AG04449 (cell line): Measurements from ENCODE around the gene PCBP3.
"Not testable (repeated sequence)": the region's sequence is repeated elsewhere in the genome, so short reads cannot be mapped to it uniquely, and the experiment has no call there.

Experiments
- CTCF ChIA-PET: fragments of 350-600 bp; formaldehyde crosslinking; extraction: SDS; loops from one replicate; lab custom pipeline; 2021; ENCODE audit warnings: antibody characterized with exemption; lab: Yijun Ruan, JAX
- POLR2A ChIA-PET: fragments of 400-600, 350-600 bp; formaldehyde crosslinking; extraction: SDS; loops from one replicate; lab custom pipeline; 2020; ENCODE audit warnings: antibody characterized with exemption, inconsistent platforms; lab: Yijun Ruan, JAX
- DNase-seq: peaks from one replicate; pipeline ENCODE4 v3.0.0-alpha.2; 2010; ENCODE audit warnings: low read depth, low spot score
- H3K4me3 ChIP-seq: 2 replicates; pipeline ENCODE4 v1.5.1; 2011; ENCODE audit warnings: low read depth, mild to moderate bottlenecking, control low read depth, low read length
- TF ChIP-seq, protein P1 (sequence below): IDR thresholded peaks from one replicate; pipeline ENCODE4 v1.5.1; 2011; ENCODE audit warnings: mild to moderate bottlenecking, moderate library complexity, low read length, control low read depth, inconsistent platforms; ENCODE audit not compliant: insufficient read depth; ENCODE audit errors: missing control alignments

The PCBP3 gene

DNA sequence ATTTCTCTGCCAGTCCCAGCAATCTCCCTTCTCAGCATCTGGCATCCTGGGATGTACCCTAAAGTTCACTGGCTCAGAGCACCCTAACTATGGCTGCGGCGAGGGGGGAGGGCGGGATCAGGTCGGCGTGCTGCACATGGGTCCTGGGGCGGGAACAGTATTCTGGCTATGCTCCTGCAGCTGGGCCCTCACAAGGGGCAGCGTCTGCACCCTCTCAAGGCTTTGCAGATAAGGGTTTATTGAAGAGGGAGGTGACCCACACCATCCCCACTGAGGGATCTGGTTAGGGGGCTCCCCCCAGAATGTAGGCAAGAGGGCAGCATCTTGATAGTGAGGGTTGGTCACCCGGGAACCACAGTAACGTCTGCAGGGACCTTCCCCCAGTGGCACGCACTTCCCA is 44.9 kb upstream of the PCBP3 start:
- DNase-seq: no peak
- POLR2A ChIA-PET: no interaction called here
- H3K4me3 ChIP-seq: no peak overlapping the region
- CTCF ChIA-PET: interaction anchor here (1.5 to 5.7 kb wide), 4 partner anchors 13 to 41 kb away, joined by 3 to 102 read pairs (median 26); no protein-coding TSS in a partner anchor
- TF ChIP-seq, protein P1, sequence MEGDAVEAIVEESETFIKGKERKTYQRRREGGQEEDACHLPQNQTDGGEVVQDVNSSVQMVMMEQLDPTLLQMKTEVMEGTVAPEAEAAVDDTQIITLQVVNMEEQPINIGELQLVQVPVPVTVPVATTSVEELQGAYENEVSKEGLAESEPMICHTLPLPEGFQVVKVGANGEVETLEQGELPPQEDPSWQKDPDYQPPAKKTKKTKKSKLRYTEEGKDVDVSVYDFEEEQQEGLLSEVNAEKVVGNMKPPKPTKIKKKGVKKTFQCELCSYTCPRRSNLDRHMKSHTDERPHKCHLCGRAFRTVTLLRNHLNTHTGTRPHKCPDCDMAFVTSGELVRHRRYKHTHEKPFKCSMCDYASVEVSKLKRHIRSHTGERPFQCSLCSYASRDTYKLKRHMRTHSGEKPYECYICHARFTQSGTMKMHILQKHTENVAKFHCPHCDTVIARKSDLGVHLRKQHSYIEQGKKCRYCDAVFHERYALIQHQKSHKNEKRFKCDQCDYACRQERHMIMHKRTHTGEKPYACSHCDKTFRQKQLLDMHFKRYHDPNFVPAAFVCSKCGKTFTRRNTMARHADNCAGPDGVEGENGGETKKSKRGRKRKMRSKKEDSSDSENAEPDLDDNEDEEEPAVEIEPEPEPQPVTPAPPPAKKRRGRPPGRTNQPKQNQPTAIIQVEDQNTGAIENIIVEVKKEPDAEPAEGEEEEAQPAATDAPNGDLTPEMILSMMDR: no peak

GRCh38 chr21:45599146-45599581 is 44.4 kb upstream of the PCBP3 start:
- H3K4me3 ChIP-seq: no peak overlapping the region
- POLR2A ChIA-PET: no interaction called here
- CTCF ChIA-PET: interaction anchor here (5.2 kb wide), 1 partner anchor 42 kb away, joined by 102 read pairs; no protein-coding TSS in a partner anchor
- no peak for DNase-seq
- TF ChIP-seq, protein P1: no peak

- ChIA-PET CTCF (interaction anchor here (1.6 kb wide), 1 partner anchor 44 kb away, joined by 9 read pairs; no protein-coding TSS in a partner anchor), POLR2A (no interaction called here)
- no peak for DNase-seq
- TF ChIP-seq, protein P1: no peak
- H3K4me3 ChIP-seq: no peak overlapping the region
Observed at GRCh38 chr21:45600248-45600647, 43.3 kb upstream of the PCBP3 start.

DNA sequence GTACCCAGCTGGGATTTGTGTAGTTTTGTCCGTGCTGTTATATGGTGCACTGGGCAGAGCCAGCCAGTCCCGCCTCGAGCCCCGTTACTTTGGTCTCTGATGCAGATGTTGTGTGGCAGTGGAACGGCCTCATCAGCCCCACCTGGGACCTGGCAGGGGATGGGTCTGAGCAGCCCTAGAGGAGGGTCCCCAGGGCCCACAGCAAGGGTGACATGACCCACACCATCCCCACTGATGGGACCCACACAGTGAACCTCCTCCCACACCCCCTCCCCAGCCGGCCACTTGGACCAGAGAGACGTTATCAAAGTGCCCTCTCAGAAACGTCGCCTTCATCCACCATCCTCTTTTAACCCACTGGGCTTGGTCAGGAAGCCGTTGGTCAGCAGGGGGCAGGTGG is 42.0 kb upstream of the PCBP3 start:
- TF ChIP-seq, protein P1: no peak
- POLR2A ChIA-PET: no interaction called here
- DNase-seq: no peak
- CTCF ChIA-PET: interaction anchor here (1.6 kb wide), 1 partner anchor 45 kb away, joined by 9 read pairs; no protein-coding TSS in a partner anchor
- no peak overlapping the region for H3K4me3 ChIP-seq

GRCh38 chr21:45602106-45602505 is 41.4 kb upstream of the PCBP3 start:
- no peak for DNase-seq
- ChIA-PET CTCF (no interaction called here), POLR2A (no interaction called here)
- H3K4me3 ChIP-seq: no peak overlapping the region
- TF ChIP-seq, protein P1: no peak

GRCh38 chr21:45603481-45603880 is 40.0 kb upstream of the PCBP3 start:
- TF ChIP-seq, protein P1: no peak
- H3K4me3 ChIP-seq: no peak overlapping the region
- DNase-seq: no peak
- POLR2A ChIA-PET: no interaction called here
- CTCF ChIA-PET: interaction anchor here (0.8 to 0.9 kb wide), 2 partner anchors 8 to 47 kb away, joined by 3 read pairs; no protein-coding TSS in a partner anchor

DNA sequence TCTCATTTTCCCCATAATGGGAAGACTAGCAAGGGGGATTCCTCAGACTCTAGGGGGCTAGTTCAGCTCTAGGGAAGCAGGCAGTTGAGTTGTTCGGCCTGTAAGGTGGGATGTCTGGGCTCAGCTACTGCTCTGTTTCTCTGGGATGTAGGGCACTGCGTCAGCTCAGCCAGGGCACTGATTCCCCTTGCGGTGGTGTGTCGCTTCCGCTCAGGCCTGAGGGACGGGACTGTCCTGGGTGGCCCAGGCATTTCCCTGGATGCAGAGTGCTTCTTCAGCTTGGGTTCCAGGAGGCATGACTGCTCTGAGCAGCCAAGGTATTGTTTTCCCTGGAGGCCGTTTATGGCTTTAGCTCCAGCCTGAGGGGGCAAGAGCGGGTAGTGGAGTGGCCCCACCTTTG is 38.8 kb upstream of the PCBP3 start:
- CTCF ChIA-PET, H3K4me3 ChIP-seq, DNase-seq, POLR2A ChIA-PET: not testable (repeated sequence)
